H9 (cell line): Measurements from ENCODE around the gene GRID1. TPM values are rescaled to one million over a fixed set of nuclear protein-coding genes. Genes with fewer than 3 reads are reported as not detected.

Source experiments
- DNase-seq: peaks from one replicate; pipeline ENCODE4 v3.0.0-alpha.2; 2017
- H2AFZ ChIP-seq: one replicate; pipeline ENCODE4 v1.6.1; 2013; ENCODE audit warnings: mild to moderate bottlenecking, low read length, control low read depth, moderate library complexity
- H2AK5ac ChIP-seq: 2 replicates; pipeline ENCODE4 v1.6.1; 2013; ENCODE audit warnings: low read length, control low read depth, mixed read lengths; ENCODE audit not compliant: insufficient read length
- H2BK120ac ChIP-seq: one replicate; pipeline ENCODE4 v1.6.1; 2013; ENCODE audit warnings: low read depth, mild to moderate bottlenecking, low read length, control low read depth, inconsistent platforms; ENCODE audit not compliant: poor library complexity, severe bottlenecking
- H2BK12ac ChIP-seq: 2 replicates; pipeline ENCODE4 v1.6.1; 2013; ENCODE audit warnings: low read length, control low read depth, mixed read lengths, low read depth; ENCODE audit not compliant: insufficient read length
- H2BK15ac ChIP-seq: 2 replicates; pipeline ENCODE4 v1.6.1; 2013; ENCODE audit warnings: low read depth, low read length, control low read depth
- H2BK20ac ChIP-seq: one replicate; pipeline ENCODE4 v1.6.1; 2013; ENCODE audit warnings: low read depth, mild to moderate bottlenecking, low read length, control low read depth, inconsistent platforms; ENCODE audit not compliant: poor library complexity, severe bottlenecking
- H2BK5ac ChIP-seq: 2 replicates; pipeline ENCODE4 v1.6.1; 2013; ENCODE audit warnings: low read length, control low read depth, mixed read lengths; ENCODE audit not compliant: insufficient read length
- H3K14ac ChIP-seq: 2 replicates; pipeline ENCODE4 v1.6.1; 2013; ENCODE audit warnings: low read length, control low read depth; ENCODE audit not compliant: insufficient read depth
- H3K18ac ChIP-seq: 2 replicates; pipeline ENCODE4 v1.6.1; 2013; ENCODE audit warnings: low read depth, mild to moderate bottlenecking, mixed read lengths, low read length, control low read depth; ENCODE audit not compliant: insufficient read length
- H3K23ac ChIP-seq: 2 replicates; pipeline ENCODE4 v1.6.1; 2013; ENCODE audit warnings: low read length, control low read depth, mixed read lengths, low read depth; ENCODE audit not compliant: insufficient read length
- H3K23me2 ChIP-seq: 2 replicates; pipeline ENCODE4 v1.6.1; 2013; ENCODE audit warnings: low read depth, mild to moderate bottlenecking, mixed read lengths, low read length, control low read depth; ENCODE audit not compliant: insufficient read length, poor library complexity, severe bottlenecking
- H3K27ac ChIP-seq: 2 replicates; pipeline ENCODE4 v1.5.1; 2013; ENCODE audit warnings: low read length, control low read depth, mixed read lengths, low read depth; ENCODE audit not compliant: insufficient read length
- H3K27me3 ChIP-seq: 2 replicates; pipeline ENCODE4 v1.6.1; 2013; ENCODE audit warnings: low read length, control low read depth, inconsistent platforms; ENCODE audit not compliant: insufficient read depth
- H3K4ac ChIP-seq: 2 replicates; pipeline ENCODE4 v1.6.1; 2013; ENCODE audit warnings: low read depth, mild to moderate bottlenecking, control low read depth, inconsistent platforms, low read length, moderate library complexity
- H3K4me1 ChIP-seq: 2 replicates; pipeline ENCODE4 v1.6.1; 2013; ENCODE audit warnings: low read length, control low read depth, inconsistent platforms; ENCODE audit not compliant: insufficient read depth
- H3K4me2 ChIP-seq: 2 replicates; pipeline ENCODE4 v1.6.1; 2013; ENCODE audit warnings: low read length, control low read depth, mixed read lengths; ENCODE audit not compliant: insufficient read length, insufficient read depth
- H3K56ac ChIP-seq: 2 replicates; pipeline ENCODE4 v1.6.1; 2013; ENCODE audit warnings: low read depth, mild to moderate bottlenecking, mixed read lengths, low read length, control low read depth; ENCODE audit not compliant: insufficient read length
- H3K79me1 ChIP-seq: 2 replicates; pipeline ENCODE4 v1.6.1; 2013; ENCODE audit warnings: low read depth, mild to moderate bottlenecking, moderate library complexity, low read length, control low read depth, inconsistent platforms; ENCODE audit not compliant: insufficient read depth, poor library complexity, severe bottlenecking
- H3K79me2 ChIP-seq: 2 replicates; pipeline ENCODE4 v1.6.1; 2013; ENCODE audit warnings: low read length, control low read depth, inconsistent platforms; ENCODE audit not compliant: insufficient read depth
- H3K9ac ChIP-seq: 2 replicates; pipeline ENCODE4 v1.6.1; 2013; ENCODE audit warnings: low read length, control low read depth, mixed read lengths; ENCODE audit not compliant: insufficient read length; ENCODE audit errors: extremely low read depth
- H3K9me3 ChIP-seq: one replicate; pipeline ENCODE4 v1.6.1; 2013; ENCODE audit warnings: low read depth, low read length, inconsistent platforms; ENCODE audit not compliant: control insufficient read depth
- H3T11ph ChIP-seq: one replicate; pipeline ENCODE4 v1.6.1; 2013; ENCODE audit warnings: mild to moderate bottlenecking, low read length, control low read depth, inconsistent platforms
- H4K20me1 ChIP-seq: one replicate; pipeline ENCODE4 v1.6.1; 2013; ENCODE audit not compliant: control insufficient read depth, insufficient read length, insufficient read depth
- H4K5ac ChIP-seq: 2 replicates; pipeline ENCODE4 v1.6.1; 2013; ENCODE audit warnings: low read depth, mild to moderate bottlenecking, mixed read lengths, low read length, control low read depth; ENCODE audit not compliant: insufficient read length
- H4K8ac ChIP-seq: replicated peaks from 2 replicates; pipeline ENCODE4 v1.6.1; 2013; ENCODE audit warnings: low read length, control low read depth, mixed read lengths, low read depth; ENCODE audit not compliant: insufficient read length
- H4K91ac ChIP-seq: 2 replicates; pipeline ENCODE4 v1.6.1; 2013; ENCODE audit warnings: low read depth, mild to moderate bottlenecking, moderate library complexity, mixed read lengths, low read length, control low read depth; ENCODE audit not compliant: insufficient read length
- H3K27ac Mint-ChIP-seq, 3 experiments: 2 replicates in 2 of 3; 3 replicates in 1 of 3; pipeline ENCODE4 v1.8.0; 2020 to 2021; ENCODE audit warnings: mixed read lengths in 3 of 3, mild to moderate bottlenecking in 1 of 3, moderate library complexity in 1 of 3
- H3K27me3 Mint-ChIP-seq: 2 replicates; pipeline ENCODE4 v1.8.0; 2021; ENCODE audit warnings: low read depth, mild to moderate bottlenecking, moderate library complexity, mixed read lengths
- H3K36me3 Mint-ChIP-seq, 3 experiments: 2 replicates in 2 of 3; 3 replicates in 1 of 3; pipeline ENCODE4 v1.8.0; 2020 to 2021; ENCODE audit warnings: low read depth in 3 of 3, mixed read lengths in 3 of 3; ENCODE audit not compliant: insufficient read depth in 1 of 3
- H3K4me1 Mint-ChIP-seq, 2 experiments: 2 replicates each; pipeline ENCODE4 v1.8.0; 2020; ENCODE audit warnings: mixed read lengths in 2 of 2
- H3K4me3 Mint-ChIP-seq, 2 experiments: 2 replicates in 1 of 2; 3 replicates in 1 of 2; pipeline ENCODE4 v1.8.0; 2020 to 2021; ENCODE audit warnings: mild to moderate bottlenecking in 2 of 2, mixed read lengths in 2 of 2, moderate library complexity in 1 of 2
- H3K9me3 Mint-ChIP-seq, 2 experiments: 2 replicates in 1 of 2; 3 replicates in 1 of 2; pipeline ENCODE4 v1.8.0; 2020; ENCODE audit warnings: mild to moderate bottlenecking in 2 of 2, mixed read lengths in 2 of 2, moderate library complexity in 1 of 2
- WGBS: extraction: QIAGEN DNeasy Blood & Tissue Kit; methylation state at CpG from one replicate; pipeline ENCODE4 v1.1.7; 2013; ENCODE audit warnings: missing lambda C conversion rate, low lambda C conversion rate, mixed read lengths; ENCODE audit not compliant: insufficient read length; ENCODE audit errors: extremely low coverage; 5-methylcytosine and 5-hydroxymethylcytosine counted together
- total RNA-seq: library from RNA; stranded (reverse); gene quantifications from 2 replicates; pipeline ENCODE4 v1.2.1, GENCODE V29; 2021
- TF ChIP-seq, protein P1 (sequence below): fragments of 200-600 bp; sonication (generic); conservative IDR thresholded peaks from 3 replicates; pipeline ENCODE4 v1.8.0; 2021; ENCODE audit warnings: antibody characterized with exemption, mild to moderate bottlenecking

GRID1 gene
- total RNA-seq, 1 experiment from 2014 or later = 0.35 TPM

DNA sequence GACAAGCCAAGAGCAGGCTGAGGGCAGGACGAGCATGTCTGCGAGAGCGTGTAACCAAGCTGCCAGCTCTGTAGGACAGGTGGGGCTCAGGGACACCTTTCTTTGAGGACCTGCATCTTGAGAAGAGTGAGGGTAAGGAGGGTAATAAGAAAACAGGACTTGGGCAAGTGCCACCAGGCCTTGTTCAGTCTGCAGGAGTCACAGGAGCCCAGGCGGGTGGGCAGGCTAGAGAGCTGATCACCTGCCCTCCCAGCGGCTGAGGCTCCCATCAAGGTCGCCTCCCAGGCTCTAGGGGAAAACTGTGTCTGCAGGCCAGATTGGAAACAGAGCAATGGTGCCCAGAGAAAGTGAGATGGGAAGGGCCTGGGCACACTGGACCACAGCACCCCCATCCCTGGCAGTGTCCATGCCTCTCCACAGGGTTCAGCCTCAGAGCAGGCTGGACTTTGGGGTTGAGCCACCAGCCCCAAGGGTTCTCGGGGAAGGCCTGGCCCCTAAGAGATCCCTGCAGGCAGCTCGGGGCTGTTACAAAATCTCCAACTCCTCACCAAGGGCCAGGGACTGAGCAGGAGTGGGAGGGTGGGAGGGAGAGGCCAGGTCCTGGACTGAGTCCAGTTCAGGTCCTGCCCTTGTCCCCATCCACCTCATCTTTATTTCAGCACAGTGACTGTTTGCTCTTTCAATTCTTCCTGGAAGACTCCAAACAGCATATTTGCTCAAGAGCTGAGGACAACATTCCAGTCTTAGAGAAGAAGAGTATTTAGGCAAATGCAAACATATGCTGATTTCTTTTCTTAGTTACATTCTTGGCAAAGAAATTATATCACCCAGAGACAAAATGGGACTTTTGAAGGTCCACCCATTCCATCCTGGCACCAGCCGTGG is 161.9 kb downstream of the GRID1 start:
- Histone ChIP-seq H4K8ac (no peak overlapping the region), H3K27me3 (no peaks in the 10 kb centered on the region), H3K79me1 (no peaks in the 10 kb centered on the region), H2BK20ac (no peak overlapping the region), H2BK15ac (no peak overlapping the region), H3K9me3 (no peaks in the 10 kb centered on the region), H3K79me2 (no peaks in the 10 kb centered on the region), H3K27ac (no peak overlapping the region), H3T11ph (no peak overlapping the region), H2BK120ac (no peak overlapping the region), H3K56ac (no peak overlapping the region), H3K4ac (no peak overlapping the region), H2AFZ (no peak overlapping the region), H3K4me1 (no peaks in the 10 kb centered on the region; the same call in 1 of the 2 replicates), H3K23me2 (no peaks in the 10 kb centered on the region), H3K23ac (no peak overlapping the region), H2AK5ac (no peak overlapping the region), H4K5ac (no peak overlapping the region), H3K4me2 (no peak overlapping the region), H3K18ac (no peak overlapping the region), H3K14ac (no peak overlapping the region), H3K9ac (no peak overlapping the region), H4K91ac (no peak overlapping the region), H4K20me1 (no peaks in the 10 kb centered on the region), H2BK12ac (no peak overlapping the region), H2BK5ac (no peak overlapping the region)
- Mint-ChIP-seq H3K27ac (no peak overlapping the region), H3K36me3 (no peaks in the 10 kb centered on the region), H3K27me3 (peaks cover 12% of the 10 kb centered on the region), H3K9me3 (no peaks in the 10 kb centered on the region), H3K4me1 (peaks cover 6 to 7% of the 10 kb centered on the region in 2 experiments), H3K4me3 (no peak overlapping the region)
- TF ChIP-seq, protein P1, sequence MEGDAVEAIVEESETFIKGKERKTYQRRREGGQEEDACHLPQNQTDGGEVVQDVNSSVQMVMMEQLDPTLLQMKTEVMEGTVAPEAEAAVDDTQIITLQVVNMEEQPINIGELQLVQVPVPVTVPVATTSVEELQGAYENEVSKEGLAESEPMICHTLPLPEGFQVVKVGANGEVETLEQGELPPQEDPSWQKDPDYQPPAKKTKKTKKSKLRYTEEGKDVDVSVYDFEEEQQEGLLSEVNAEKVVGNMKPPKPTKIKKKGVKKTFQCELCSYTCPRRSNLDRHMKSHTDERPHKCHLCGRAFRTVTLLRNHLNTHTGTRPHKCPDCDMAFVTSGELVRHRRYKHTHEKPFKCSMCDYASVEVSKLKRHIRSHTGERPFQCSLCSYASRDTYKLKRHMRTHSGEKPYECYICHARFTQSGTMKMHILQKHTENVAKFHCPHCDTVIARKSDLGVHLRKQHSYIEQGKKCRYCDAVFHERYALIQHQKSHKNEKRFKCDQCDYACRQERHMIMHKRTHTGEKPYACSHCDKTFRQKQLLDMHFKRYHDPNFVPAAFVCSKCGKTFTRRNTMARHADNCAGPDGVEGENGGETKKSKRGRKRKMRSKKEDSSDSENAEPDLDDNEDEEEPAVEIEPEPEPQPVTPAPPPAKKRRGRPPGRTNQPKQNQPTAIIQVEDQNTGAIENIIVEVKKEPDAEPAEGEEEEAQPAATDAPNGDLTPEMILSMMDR = no peak
- no CpG with 5 or more reads among the region's 9 CpGs for WGBS
- DNase-seq = no peak
